IMR-90 (cell line): ENCODE measurements around the gene SYTL2. TPM values are rescaled to one million over a fixed set of nuclear protein-coding genes. Genes with fewer than 3 reads are reported as not detected.

Experiments
- ATAC-seq: fragments of 200-7000 bp; cut with Tn5 transposase; 2 replicates; pipeline ENCODE4 v1.9.1; 2020; ENCODE audit warnings: low read depth, mild to moderate bottlenecking, moderate library complexity
- BruUV-seq: library from RNA; stranded (reverse); fragments of 400-500 nt; replicated peaks from 2 replicates; lab custom pipeline; 2021; lab: Mats Ljungman, UMichigan
- CTCF ChIA-PET: fragments of 300-600 bp; formaldehyde crosslinking; extraction: SDS; loops from one replicate; lab custom pipeline; 2021; ENCODE audit warnings: antibody characterized with exemption; lab: Yijun Ruan, JAX
- POLR2A ChIA-PET: fragments of 300-600 bp; sonication (Branson Sonifier 250); formaldehyde crosslinking; loops from one replicate; lab custom pipeline; 2022; ENCODE audit warnings: antibody characterized with exemption; ENCODE audit not compliant: unreplicated experiment; lab: Charles Lee
- DNase-seq: peaks from one replicate; pipeline ENCODE4 v3.0.0; 2013
- H2AFZ ChIP-seq: replicated peaks from 2 replicates; pipeline ENCODE3; 2013; ENCODE audit warnings: low read length, mild to moderate bottlenecking; ENCODE audit not compliant: poor library complexity
- H2AK5ac ChIP-seq: 2 replicates; pipeline ENCODE4 v1.6.1; 2013; ENCODE audit warnings: low read depth, low read length, inconsistent platforms
- H2AK9ac ChIP-seq: replicated peaks from 2 replicates; pipeline ENCODE3; 2013; ENCODE audit warnings: mild to moderate bottlenecking, low read depth, low read length, moderate library complexity; ENCODE audit not compliant: poor library complexity
- H2BK120ac ChIP-seq: 2 replicates; pipeline ENCODE4 v1.6.1; 2013; ENCODE audit warnings: low read depth, low read length, inconsistent platforms
- H2BK15ac ChIP-seq: 3 replicates; pipeline ENCODE4 v1.6.1; 2013; ENCODE audit warnings: low read depth, low read length, inconsistent platforms
- H2BK20ac ChIP-seq: 2 replicates; pipeline ENCODE4 v1.6.1; 2013; ENCODE audit warnings: low read depth, mild to moderate bottlenecking, inconsistent platforms, low read length, moderate library complexity
- H2BK5ac ChIP-seq: 2 replicates; pipeline ENCODE4 v1.6.1; 2013; ENCODE audit warnings: mild to moderate bottlenecking, low read depth, low read length, inconsistent platforms; ENCODE audit not compliant: poor library complexity, severe bottlenecking
- H3K14ac ChIP-seq: replicated peaks from 2 replicates; pipeline ENCODE4 v1.6.1; 2013; ENCODE audit warnings: low read depth, low read length, inconsistent platforms
- H3K18ac ChIP-seq: 2 replicates; pipeline ENCODE4 v1.6.1; 2013; ENCODE audit warnings: low read depth, low read length, control low read depth
- H3K23ac ChIP-seq: 2 replicates; pipeline ENCODE4 v1.6.1; 2013; ENCODE audit warnings: low read depth, low read length, inconsistent platforms
- H3K27ac ChIP-seq: 2 replicates; pipeline ENCODE4 v1.5.1; 2013; ENCODE audit warnings: mild to moderate bottlenecking, control low read depth, low read length; ENCODE audit not compliant: insufficient read depth
- H3K27me3 ChIP-seq: 2 replicates; pipeline ENCODE4 v1.6.1; 2013; ENCODE audit warnings: low read length; ENCODE audit not compliant: control insufficient read depth, insufficient read depth
- H3K36me3 ChIP-seq: 2 replicates; pipeline ENCODE4 v1.6.1; 2013; ENCODE audit warnings: low read length, mixed read lengths; ENCODE audit not compliant: control insufficient read depth, insufficient read depth
- H3K4ac ChIP-seq: 2 replicates; pipeline ENCODE4 v1.6.1; 2013; ENCODE audit warnings: low read depth, low read length, inconsistent platforms
- H3K4me1 ChIP-seq: 2 replicates; pipeline ENCODE4 v1.6.1; 2013; ENCODE audit warnings: low read length, mixed read lengths; ENCODE audit not compliant: control insufficient read depth, insufficient read depth
- H3K4me2 ChIP-seq: 2 replicates; pipeline ENCODE4 v1.6.1; 2013; ENCODE audit warnings: low read depth, mild to moderate bottlenecking, control low read depth, low read length, moderate library complexity
- H3K4me3 ChIP-seq: 2 replicates; pipeline ENCODE4 v1.5.1; 2013; ENCODE audit warnings: low read depth, mild to moderate bottlenecking, control low read depth, low read length, moderate library complexity; ENCODE audit not compliant: insufficient read depth
- H3K56ac ChIP-seq: 2 replicates; pipeline ENCODE4 v1.6.1; 2013; ENCODE audit warnings: low read length, inconsistent platforms; ENCODE audit not compliant: insufficient read depth; ENCODE audit errors: extremely low read depth
- H3K79me1 ChIP-seq, 2 experiments: 2 replicates each; pipeline ENCODE4 v1.6.1; 2013; ENCODE audit warnings: low read length in 2 of 2, inconsistent platforms in 1 of 2, low read depth in 1 of 2
- H3K9ac ChIP-seq: 2 replicates; pipeline ENCODE4 v1.6.1; 2013; ENCODE audit warnings: low read depth, low read length, control low read depth
- H3K9me1 ChIP-seq: 2 replicates; pipeline ENCODE4 v1.6.1; 2013; ENCODE audit warnings: low read length, inconsistent platforms; ENCODE audit not compliant: insufficient read depth
- H3K9me3 ChIP-seq: 2 replicates; pipeline ENCODE4 v1.6.1; 2013; ENCODE audit warnings: low read length; ENCODE audit not compliant: control insufficient read depth, insufficient read depth
- H4K20me1 ChIP-seq: 2 replicates; pipeline ENCODE4 v1.6.1; 2013; ENCODE audit warnings: low read length, inconsistent platforms; ENCODE audit not compliant: insufficient read depth
- H4K5ac ChIP-seq: 2 replicates; pipeline ENCODE4 v1.6.1; 2013; ENCODE audit warnings: mild to moderate bottlenecking, low read depth, low read length, control low read depth
- H4K8ac ChIP-seq, 2 experiments: 2 replicates each; pipeline ENCODE4 v1.6.1; 2013; ENCODE audit warnings: low read depth in 2 of 2, low read length in 2 of 2, control low read depth in 1 of 2, inconsistent platforms in 1 of 2
- H4K91ac ChIP-seq: 2 replicates; pipeline ENCODE4 v1.6.1; 2013; ENCODE audit warnings: low read depth, low read length, inconsistent platforms; ENCODE audit not compliant: insufficient read depth
- BHLHE40 ChIP-seq: fragments of 150-350 bp; IDR thresholded peaks from 2 replicates; pipeline ENCODE4 v1.6.1; 2016; ENCODE audit warnings: mild to moderate bottlenecking, low read depth, low read length
- CEBPB ChIP-seq: IDR thresholded peaks from 2 replicates; pipeline ENCODE4 v1.6.1; 2012; ENCODE audit warnings: low read depth, low read length, improper control_type of control experiment
- CHD1 ChIP-seq: IDR thresholded peaks from 2 replicates; pipeline ENCODE4 v1.6.1; 2012; ENCODE audit warnings: low read depth, low read length, improper control_type of control experiment
- FOS ChIP-seq: fragments of 150-350 bp; IDR thresholded peaks from 2 replicates; pipeline ENCODE4 v1.6.1; 2016; ENCODE audit warnings: low read depth, low read length
- MAZ ChIP-seq: IDR thresholded peaks from 2 replicates; pipeline ENCODE4 v1.6.1; 2012; ENCODE audit warnings: low read depth, mild to moderate bottlenecking, low read length, improper control_type of control experiment, moderate library complexity, borderline replicate concordance
- POLR2A ChIP-seq: IDR thresholded peaks from 2 replicates; pipeline ENCODE4 v1.6.1; 2012; ENCODE audit warnings: mild to moderate bottlenecking, low read depth, low read length
- RAD21 ChIP-seq: IDR thresholded peaks from 2 replicates; pipeline ENCODE4 v1.6.1; 2012; ENCODE audit warnings: low read length, improper control_type of control experiment
- RCOR1 ChIP-seq: IDR thresholded peaks from 2 replicates; pipeline ENCODE4 v1.6.1; 2012; ENCODE audit warnings: mild to moderate bottlenecking, low read length, improper control_type of control experiment; ENCODE audit not compliant: insufficient replicate concordance
- RFX5 ChIP-seq: IDR thresholded peaks from 2 replicates; pipeline ENCODE4 v1.8.0; 2012; ENCODE audit warnings: low read depth, mild to moderate bottlenecking, low read length, moderate library complexity
- SMC3 ChIP-seq: fragments of 150-350 bp; IDR thresholded peaks from 2 replicates; pipeline ENCODE4 v1.6.1; 2016; ENCODE audit warnings: low read depth, mild to moderate bottlenecking, antibody characterized with exemption, low read length, moderate library complexity
- WGBS, 2 experiments: methylation state at CpG; one replicate each; pipeline versions ENCODE4 v1.1.5 to v1.1.7; 2013; ENCODE audit warnings: missing lambda C conversion rate in 2 of 2; ENCODE audit not compliant: insufficient read length in 1 of 2; ENCODE audit errors: extremely low coverage in 2 of 2; 5-methylcytosine and 5-hydroxymethylcytosine counted together
- dilution Hi-C: fragments of 300-500 bp; cut with HindIII; formaldehyde crosslinking; loops from one replicate; pipeline ENCODE4 v1.14.3; 2018; ENCODE audit warnings: low sequenced_read_pairs; ENCODE audit not compliant: unreplicated experiment
- in situ Hi-C: fragments of 300-500 bp; cut with MboI; formaldehyde crosslinking; loops from 3 replicates; pipeline ENCODE4 v1.14.3; 2019; ENCODE audit warnings: low sequenced_read_pairs, inconsistent platforms, mixed read lengths
- intact Hi-C: fragments of 100-400 bp; cut with micrococcal nuclease; formaldehyde crosslinking; loops from 2 replicates; pipeline ENCODE4 v1.10.0; 2022
- polyA plus RNA-seq, 3 experiments: library from polyadenylated mRNA; depleted of rRNA; stranded (reverse); fragments of >200 nt; gene quantifications; 2 replicates each; pipeline ENCODE4 v1.2.3, GENCODE V29; 2012; ENCODE audit warnings: low replicate concordance in 1 of 3
- total RNA-seq: library from RNA; depleted of rRNA; stranded (reverse); fragments of >200 nt; gene quantifications from 2 replicates; pipeline ENCODE4 v1.2.3, GENCODE V29; 2012
- TF ChIP-seq, protein P1 (sequence below): conservative IDR thresholded peaks from 2 replicates; pipeline ENCODE4 v1.5.1; 2012; ENCODE audit warnings: mild to moderate bottlenecking, low read depth, low read length, improper control_type of control experiment
- TF ChIP-seq, protein P2 (sequence below): fragments of 150-350 bp; IDR thresholded peaks from 2 replicates; pipeline ENCODE4 v1.6.1; 2016; ENCODE audit warnings: low read depth, mild to moderate bottlenecking, low read length, moderate library complexity, borderline replicate concordance
- TF ChIP-seq, protein P3 (sequence below): fragments of 150-350 bp; IDR thresholded peaks from 2 replicates; pipeline ENCODE4 v1.6.1; 2017; ENCODE audit warnings: mild to moderate bottlenecking, antibody characterized with exemption, low read length, low read depth

The SYTL2 gene
- total and polyA plus RNA-seq, 2 of the 4 experiments (the other 2 are of a cell fraction), result 45.2 to 70.0 TPM

DNA sequence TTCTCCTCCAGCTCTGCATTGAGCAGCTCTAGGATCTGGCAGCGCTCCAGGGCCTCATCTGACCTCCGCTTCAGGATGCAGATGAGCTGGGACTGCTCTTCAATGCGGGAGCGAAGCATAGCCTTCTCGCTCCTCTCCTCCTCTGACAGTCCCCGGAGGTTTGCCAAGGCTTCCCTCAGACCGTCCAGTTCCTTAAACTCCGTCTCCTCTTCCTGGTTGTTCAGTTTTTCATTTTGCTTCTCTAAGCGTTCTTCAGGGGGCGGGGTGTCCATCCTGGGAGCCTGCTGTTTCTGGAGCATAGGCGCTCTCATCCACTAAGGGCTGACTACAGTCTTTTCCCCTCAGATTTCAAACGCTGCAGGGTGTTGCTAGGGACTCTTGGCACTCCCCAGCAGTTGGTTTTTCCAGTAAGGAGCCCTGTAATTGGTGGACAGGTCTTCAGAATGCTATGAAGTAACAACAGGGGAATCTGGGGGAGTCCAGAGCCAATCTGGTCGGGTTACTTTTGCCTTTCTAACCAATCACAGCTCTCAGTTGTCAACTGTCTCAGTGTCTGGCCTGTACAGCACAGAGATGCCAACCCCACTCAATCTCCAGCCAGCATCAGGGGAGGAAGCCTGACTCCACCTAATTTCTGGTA is 125.0 kb downstream of the SYTL2 start, which contains the start of gene CCDC89:
Gene CCDC89 (minus strand): TSS at position 376 of the 640 bp plus-strand sequence. CDS start 65 bp downstream, at position 311.
- Histone ChIP-seq H3K27me3 (no peaks in the 10 kb centered on the region), H2AK5ac (peak within 1 kb of the TSS; percentile 47), H3K4ac (peak within 1 kb of the TSS; percentile 55), H3K4me1 (peaks cover 2% of the 10 kb centered on the region; the same call in 1 of the 2 replicates), H3K9me1 (no peaks in the 10 kb centered on the region; the same call in 1 of the 2 replicates), H4K20me1 (no peaks in the 10 kb centered on the region), H3K9ac (peak within 1 kb of the TSS; percentile 71), H2BK120ac (0 out of 2 replicates have a peak within 1 kb of the TSS, but pooled peaks have one; percentile 18), H3K9me3 (no peaks in the 10 kb centered on the region), H2AK9ac (peak within 1 kb of the TSS; percentile 19), H4K91ac (peak within 1 kb of the TSS; percentile 59), H3K18ac (peak within 1 kb of the TSS; percentile 16), H3K56ac (peak within 1 kb of the TSS; percentile 58; the same call in 1 of the 2 replicates), H3K14ac (peak within 1 kb of the TSS; percentile 56), H3K4me3 (peak within 1 kb of the TSS; percentile 52), H3K36me3 (no peaks in the 10 kb centered on the region), H2BK5ac (peak within 1 kb of the TSS; percentile 65), H2BK15ac (peak within 1 kb of the TSS; percentile 32; the same call in 1 of the 3 replicates), H4K5ac (peak within 1 kb of the TSS; percentile 38; the same call in 1 of the 2 replicates), H3K27ac (peak within 1 kb of the TSS; percentile 74), H3K4me2 (peak within 1 kb of the TSS; percentile 84), H3K79me1 (peaks cover 6 to 14% of the 10 kb centered on the region in 2 experiments), H2BK20ac (no peak within 1 kb of the TSS), H3K23ac (peak within 1 kb of the TSS; percentile 78), H4K8ac (peak within 1 kb of the TSS; percentile 61 to 72), H2AFZ (peak within 1 kb of the TSS; percentile 71)
- intact Hi-C loops (loop anchor here (1.0 kb wide), 2 partner anchors 21 to 91 kb away; partner anchors contain the start of gene CREBZF), dilution Hi-C loops (no loop called here), in situ Hi-C loops (loop anchor here (10.0 to 25.0 kb wide), 2 partner anchors 139 to 601 kb away; no protein-coding TSS in a partner anchor)
- CTCF ChIA-PET, result interaction anchor here (0.9 to 1.8 kb wide), 3 partner anchors 9 to 111 kb away, joined by 3 to 7 read pairs (median 3); no protein-coding TSS in a partner anchor
- 0% methylated on average over 5 of the region's 13 CpGs; no CpG with 5 or more reads in 1 of the 2 experiments for WGBS, 2 experiments
- no TSS peak for BruUV-seq
- ATAC-seq, result peak; percentile 92
- POLR2A ChIA-PET, result interaction anchor here (0.6 kb wide), 1 partner anchor 305 kb away, joined by 4 read pairs; no protein-coding TSS in a partner anchor
- peak; percentile 99 for DNase-seq
- TF ChIP-seq RCOR1 (no peak), CEBPB (peak; percentile 80), MAZ (no peak), CHD1 (no peak), FOS (no peak), RFX5 (peak; percentile 65), SMC3 (no peak), POLR2A (peak; percentile 58; the same call in 1 of the 2 replicates), RAD21 (no peak), BHLHE40 (no peak)
- TF ChIP-seq, protein P1, sequence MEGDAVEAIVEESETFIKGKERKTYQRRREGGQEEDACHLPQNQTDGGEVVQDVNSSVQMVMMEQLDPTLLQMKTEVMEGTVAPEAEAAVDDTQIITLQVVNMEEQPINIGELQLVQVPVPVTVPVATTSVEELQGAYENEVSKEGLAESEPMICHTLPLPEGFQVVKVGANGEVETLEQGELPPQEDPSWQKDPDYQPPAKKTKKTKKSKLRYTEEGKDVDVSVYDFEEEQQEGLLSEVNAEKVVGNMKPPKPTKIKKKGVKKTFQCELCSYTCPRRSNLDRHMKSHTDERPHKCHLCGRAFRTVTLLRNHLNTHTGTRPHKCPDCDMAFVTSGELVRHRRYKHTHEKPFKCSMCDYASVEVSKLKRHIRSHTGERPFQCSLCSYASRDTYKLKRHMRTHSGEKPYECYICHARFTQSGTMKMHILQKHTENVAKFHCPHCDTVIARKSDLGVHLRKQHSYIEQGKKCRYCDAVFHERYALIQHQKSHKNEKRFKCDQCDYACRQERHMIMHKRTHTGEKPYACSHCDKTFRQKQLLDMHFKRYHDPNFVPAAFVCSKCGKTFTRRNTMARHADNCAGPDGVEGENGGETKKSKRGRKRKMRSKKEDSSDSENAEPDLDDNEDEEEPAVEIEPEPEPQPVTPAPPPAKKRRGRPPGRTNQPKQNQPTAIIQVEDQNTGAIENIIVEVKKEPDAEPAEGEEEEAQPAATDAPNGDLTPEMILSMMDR, result no peak
- TF ChIP-seq, protein P2, sequence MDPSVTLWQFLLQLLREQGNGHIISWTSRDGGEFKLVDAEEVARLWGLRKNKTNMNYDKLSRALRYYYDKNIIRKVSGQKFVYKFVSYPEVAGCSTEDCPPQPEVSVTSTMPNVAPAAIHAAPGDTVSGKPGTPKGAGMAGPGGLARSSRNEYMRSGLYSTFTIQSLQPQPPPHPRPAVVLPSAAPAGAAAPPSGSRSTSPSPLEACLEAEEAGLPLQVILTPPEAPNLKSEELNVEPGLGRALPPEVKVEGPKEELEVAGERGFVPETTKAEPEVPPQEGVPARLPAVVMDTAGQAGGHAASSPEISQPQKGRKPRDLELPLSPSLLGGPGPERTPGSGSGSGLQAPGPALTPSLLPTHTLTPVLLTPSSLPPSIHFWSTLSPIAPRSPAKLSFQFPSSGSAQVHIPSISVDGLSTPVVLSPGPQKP, result no peak
- TF ChIP-seq, protein P3, sequence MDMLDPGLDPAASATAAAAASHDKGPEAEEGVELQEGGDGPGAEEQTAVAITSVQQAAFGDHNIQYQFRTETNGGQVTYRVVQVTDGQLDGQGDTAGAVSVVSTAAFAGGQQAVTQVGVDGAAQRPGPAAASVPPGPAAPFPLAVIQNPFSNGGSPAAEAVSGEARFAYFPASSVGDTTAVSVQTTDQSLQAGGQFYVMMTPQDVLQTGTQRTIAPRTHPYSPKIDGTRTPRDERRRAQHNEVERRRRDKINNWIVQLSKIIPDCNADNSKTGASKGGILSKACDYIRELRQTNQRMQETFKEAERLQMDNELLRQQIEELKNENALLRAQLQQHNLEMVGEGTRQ, result no peak
